Middle frontal gyrus (tissue), 1 donor: Measurements from ENCODE around the gene XIRP1.

Experiments
- DNase-seq: peaks from one replicate; pipeline ENCODE4 v3.0.0-alpha.2; 2015; ENCODE audit warnings: low spot score; ENCODE audit errors: extremely low spot score

Gene XIRP1

GRCh38 chr3:39210078-39210477 lies 17.7 kb upstream of the XIRP1 start:
- DNase-seq, result no peak

DNA sequence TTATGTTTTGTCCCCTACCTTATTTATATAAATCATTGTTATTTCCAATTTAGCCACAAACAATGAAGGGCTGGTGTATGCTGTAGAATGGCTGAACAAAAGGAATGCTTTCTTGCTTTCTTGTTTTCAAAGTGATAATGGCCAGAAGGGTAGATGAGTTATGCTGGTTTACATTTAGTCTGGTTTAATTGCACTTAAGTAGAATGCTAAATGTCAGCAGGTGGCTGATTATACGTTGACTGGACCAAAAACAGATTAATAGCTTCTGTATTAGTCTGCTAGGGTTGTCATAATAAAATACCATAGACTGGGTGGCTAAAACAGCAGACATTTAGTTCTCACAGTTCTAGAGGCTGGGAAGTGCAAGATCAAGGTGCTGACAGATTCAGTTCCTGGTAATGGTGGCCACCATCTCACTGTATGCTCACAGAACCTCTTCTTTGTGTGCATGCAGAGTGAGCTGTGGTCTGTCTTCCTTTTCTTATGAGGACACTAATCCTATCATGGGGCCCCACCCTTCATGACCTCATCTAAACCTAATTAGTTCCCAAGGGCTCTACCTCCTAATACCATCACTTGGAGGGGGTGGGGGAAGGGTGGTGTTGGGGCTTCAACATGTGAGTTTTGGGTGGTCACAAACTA lies 17.1 kb upstream of the XIRP1 start:
- no peak for DNase-seq

DNA sequence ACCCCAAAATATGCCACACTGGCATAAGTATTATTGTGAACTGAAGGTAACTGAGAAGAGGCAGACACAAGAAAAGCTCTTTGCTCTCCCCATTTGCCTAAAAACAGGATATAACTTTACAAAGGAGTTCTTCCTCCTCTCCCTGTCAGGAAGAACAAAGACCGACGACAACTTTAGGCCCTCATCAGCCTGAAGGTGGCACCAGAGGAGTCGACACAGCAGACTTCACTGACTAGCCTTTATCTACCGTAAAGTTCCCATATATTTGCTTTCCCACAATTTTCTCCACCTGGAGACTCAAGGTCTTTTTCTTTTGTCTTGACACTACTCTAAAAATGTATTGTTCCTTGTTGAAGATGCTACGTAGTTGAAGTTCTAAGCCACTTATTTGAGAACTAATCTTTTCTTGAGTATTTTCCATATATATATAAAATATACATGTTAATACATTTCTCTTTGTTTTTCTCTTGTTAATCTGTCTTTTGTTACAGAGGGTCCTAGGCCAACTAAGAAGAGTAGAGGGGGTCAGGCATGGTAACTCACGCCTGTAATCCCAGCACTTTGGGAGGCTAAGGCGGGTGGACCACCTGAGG lies 16.2 kb upstream of the XIRP1 start:
- DNase-seq, result peak; percentile 14

- no peak for DNase-seq
Observed at GRCh38 chr3:39207361-39208186, 15.2 kb upstream of the XIRP1 start.

GRCh38 chr3:39205919-39206516 lies 13.6 kb upstream of the XIRP1 start:
- no peak for DNase-seq

DNA sequence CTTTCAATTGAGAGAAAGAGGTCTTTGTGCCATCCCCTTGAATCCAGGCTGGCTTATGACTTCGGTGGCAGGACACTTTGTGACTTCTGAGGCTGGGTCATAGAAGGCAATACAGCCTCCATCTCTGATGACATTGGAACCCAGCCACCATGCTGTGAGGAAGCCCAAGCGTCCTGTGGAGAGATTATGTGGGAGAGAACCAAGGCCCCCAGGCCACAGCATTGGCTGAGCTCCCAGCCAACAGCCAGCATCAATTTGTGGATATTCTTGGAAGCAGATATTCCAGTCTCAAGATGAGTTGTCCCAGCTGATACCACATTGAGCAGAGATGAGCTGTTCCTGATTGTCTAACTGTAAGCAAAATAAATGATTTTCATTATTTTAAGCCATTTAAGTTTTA lies 12.7 kb upstream of the XIRP1 start:
- DNase-seq, result no peak

GRCh38 chr3:39203860-39204259 lies 11.5 kb upstream of the XIRP1 start:
- DNase-seq, result no peak

DNA sequence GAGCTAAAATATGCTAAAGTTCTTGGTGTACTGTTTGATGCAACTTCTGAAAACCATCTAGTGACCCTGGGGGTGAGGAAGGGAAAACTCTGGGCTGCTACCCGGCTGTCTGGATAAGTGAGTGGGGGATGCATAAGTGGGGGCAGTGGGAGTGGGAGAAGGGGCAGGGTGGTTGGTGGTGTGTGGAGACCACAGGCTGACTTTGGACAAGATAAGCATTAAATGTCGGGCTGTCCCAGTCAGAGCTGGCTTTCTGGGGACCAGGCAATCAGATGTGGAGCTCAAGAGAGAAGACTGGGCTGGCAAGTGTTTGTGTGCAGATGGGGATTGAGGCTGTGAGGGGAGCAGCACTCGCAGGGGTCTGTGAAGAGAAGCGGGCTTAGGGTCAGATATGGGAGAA lies 11.0 kb upstream of the XIRP1 start:
- no peak for DNase-seq

GRCh38 chr3:39202094-39202493 lies 9.7 kb upstream of the XIRP1 start:
- no peak for DNase-seq

DNA sequence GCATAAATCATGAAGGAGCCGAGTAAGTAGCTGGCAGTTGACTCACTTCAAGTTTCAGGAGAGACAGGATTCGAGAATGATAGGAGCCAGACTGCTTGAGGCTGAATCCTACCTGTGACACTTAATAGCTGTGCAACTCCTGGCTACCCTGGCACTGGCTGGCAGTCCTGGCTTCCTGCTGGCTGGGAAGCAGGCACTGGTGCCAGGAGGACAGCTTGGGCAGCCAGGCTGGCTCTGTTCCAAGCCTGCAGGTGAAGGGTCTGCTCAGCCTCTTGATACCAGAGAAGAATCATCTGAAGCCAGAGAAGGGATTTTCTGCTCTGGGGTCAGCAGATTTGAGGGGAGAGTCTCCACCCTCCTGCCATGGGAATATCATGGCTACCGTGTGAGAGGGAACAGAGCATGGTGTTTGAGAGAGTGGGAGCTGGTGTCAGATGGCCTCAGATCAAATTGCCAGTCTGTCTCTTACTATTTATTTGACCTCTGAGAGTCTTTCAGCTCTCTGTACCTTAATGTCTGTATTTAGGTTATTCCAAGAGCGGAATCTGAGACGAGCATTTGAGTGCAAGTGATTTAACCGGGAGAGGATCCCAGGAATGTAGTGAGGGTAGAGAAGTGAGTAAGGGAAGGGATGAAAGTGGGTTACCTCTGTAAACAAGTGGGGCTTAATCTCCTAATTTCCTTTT lies 4.4 kb upstream of the XIRP1 start:
- DNase-seq, result no peak

DNA sequence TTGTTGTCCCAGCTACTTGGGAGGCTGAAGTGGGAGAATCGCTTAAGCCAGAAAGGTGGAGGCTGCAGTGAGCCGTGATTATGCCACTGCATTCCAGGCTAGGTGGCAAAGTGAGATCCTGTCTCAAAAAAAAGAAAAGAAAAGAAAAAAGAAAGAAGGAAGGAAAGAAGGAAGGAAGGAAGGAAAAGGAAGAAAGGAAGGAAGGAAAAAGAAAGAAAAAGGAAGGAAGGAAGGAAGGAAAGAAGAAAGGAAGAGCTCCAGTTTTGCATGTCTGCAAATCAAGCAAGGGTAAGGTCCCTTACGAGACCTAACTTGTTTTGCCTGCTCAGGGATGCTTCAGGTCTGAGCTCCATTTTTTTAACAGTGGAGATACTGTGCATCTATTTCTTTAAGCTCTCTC lies 3.6 kb upstream of the XIRP1 start:
- DNase-seq, result no peak

GRCh38 chr3:39193391-39193790 lies 996 bp upstream of the XIRP1 start:
- no peak for DNase-seq

DNA sequence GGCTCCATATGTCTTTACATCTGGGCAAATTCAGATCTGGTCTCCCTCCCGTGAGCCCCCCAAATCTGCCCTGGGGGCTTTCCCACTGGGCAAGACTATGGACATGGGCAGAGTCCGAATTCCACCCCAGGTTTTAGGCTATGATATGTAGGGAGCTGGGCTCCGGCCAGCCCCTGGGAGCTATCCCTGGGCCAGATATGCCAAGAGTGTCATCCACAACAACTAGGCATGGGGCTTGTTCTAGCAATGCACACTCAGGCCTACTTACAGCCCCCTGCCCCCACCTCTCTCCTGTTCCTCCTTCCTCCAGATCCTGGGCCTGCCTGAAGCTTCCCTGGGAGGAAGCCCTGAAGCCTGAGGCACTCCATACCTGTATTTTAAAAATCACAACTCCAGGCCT lies 622 bp downstream of the XIRP1 start:
- DNase-seq, result no peak

GRCh38 chr3:39191111-39191510 lies 1.3 kb downstream of the XIRP1 start:
- DNase-seq, result no peak

DNA sequence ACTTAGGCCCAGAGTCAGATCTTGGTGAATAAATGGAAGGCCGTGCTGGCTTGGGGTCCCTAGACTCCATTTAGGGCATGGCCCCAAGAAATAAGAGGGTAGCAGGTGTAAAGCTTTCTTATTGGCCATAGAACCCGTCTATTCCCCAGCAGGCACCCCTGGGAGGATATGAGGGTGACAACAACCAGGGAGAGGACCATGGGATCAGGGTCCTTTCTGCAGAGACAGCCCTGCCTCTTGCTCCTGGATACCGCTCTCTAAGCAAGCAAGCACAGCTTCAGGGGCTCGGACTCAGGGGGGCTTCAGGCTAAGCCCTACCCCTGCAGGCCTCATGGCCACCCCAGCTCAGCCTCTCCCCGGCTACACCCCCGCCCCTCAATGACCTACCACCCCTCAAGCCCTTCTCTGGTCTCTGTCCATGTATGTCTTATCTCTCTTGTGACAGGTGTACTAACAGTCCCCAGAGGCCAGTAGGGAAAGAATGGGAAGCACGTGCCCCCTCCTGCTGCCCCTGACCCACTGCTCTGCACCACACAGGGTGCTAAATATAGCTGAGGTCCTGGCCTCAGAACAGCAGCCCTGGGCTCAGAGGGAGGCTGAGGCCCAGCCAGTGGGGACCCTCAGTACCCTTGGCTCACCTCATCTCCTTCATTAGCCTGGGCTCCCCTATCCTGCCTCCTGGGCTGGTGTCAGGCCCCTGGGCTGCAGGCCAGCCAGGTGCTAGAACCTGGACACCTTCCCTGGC lies 1.9 kb downstream of the XIRP1 start:
- no peak for DNase-seq

GRCh38 chr3:39189959-39190269 lies 2.5 kb downstream of the XIRP1 start:
- DNase-seq, result no peak

- no peak for DNase-seq
Observed at GRCh38 chr3:39189150-39189958, 3.0 kb downstream of the XIRP1 start.

DNA sequence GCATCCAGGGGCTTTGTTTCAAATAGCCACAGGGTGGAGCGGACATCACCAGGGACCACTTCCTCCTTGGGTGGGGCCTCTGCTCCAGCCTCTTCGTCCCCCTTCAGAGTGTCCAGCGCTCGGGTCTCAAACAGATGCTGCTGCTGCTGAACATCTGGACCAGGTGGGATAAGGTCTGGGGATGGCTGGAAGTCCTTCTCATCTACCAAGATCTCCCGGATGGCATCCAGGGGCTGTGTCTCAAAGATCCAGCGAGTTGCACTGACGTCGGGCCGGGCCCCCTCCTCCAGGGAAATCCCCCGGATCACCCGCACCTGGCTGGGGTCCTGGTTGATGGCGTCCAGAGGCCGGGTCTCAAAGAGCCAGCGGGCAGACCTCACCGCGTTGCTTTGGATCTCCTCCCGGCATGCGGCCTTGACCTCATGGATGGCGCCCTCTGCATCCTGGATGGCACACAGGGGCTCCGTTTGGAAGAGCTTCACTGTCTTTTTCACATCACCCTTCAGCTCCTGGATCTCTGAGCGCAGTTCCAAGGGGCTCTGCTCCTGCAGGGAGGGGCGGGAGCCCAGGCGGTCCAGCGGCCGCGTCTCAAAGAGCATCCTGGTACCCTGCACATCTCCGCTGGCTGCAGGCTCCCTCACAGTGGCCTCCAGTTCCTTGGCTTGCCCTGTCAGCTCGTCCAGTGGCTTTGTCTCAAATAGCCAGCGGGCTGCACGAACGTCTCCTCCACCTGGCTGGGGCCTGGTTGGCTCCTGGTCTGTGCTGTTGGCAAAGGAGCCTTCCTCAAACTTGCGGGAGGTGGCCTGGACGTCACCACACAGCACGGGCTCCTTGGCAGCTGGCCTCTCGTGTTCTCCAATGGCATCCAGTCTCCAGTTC lies 3.9 kb downstream of the XIRP1 start:
- no peak for DNase-seq
